ENCODE measurements around the gene PTGR1.

DNA sequence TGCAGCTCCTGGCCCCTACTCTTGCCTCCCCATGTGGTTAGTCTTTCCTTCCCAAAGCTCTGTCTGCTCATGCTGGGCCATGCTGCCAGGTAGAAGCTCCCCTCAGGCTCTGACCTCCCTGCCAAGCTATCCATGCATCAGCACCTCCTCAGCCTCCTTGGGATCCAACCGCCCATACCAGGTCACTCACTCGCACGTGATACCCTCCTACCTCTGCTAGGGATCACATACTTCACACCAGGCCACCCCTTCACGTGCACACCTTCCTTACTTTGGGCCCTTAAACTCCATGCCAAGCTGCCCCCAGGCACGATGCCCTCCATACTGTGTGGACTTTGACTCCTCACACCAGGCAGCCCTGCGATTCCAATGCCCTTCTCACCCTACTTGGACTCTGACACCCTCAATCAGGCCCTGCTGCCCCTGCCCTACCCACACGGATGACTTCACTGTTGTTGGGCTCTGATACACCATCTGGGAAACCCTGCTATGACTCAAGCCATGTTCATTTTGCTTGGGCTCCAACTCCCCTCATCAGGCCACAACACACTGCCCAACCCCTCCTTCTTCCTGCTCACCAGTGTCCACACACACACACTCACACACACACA lies 40.3 kb downstream of the PTGR1 start:
- TF ChIP-seq POLR2A (IDR thresholded peaks at IDR 0.05): no peak
- TF ChIP-seq, protein P1, sequence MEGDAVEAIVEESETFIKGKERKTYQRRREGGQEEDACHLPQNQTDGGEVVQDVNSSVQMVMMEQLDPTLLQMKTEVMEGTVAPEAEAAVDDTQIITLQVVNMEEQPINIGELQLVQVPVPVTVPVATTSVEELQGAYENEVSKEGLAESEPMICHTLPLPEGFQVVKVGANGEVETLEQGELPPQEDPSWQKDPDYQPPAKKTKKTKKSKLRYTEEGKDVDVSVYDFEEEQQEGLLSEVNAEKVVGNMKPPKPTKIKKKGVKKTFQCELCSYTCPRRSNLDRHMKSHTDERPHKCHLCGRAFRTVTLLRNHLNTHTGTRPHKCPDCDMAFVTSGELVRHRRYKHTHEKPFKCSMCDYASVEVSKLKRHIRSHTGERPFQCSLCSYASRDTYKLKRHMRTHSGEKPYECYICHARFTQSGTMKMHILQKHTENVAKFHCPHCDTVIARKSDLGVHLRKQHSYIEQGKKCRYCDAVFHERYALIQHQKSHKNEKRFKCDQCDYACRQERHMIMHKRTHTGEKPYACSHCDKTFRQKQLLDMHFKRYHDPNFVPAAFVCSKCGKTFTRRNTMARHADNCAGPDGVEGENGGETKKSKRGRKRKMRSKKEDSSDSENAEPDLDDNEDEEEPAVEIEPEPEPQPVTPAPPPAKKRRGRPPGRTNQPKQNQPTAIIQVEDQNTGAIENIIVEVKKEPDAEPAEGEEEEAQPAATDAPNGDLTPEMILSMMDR (IDR thresholded peaks at IDR 0.05): no peak

Measured in uterus (tissue), 2 donors.